HL-60 (cell line): ENCODE results near the gene MCUB.

Experiments used
- GABPA ChIP-seq: IDR thresholded peaks from 2 replicates; pipeline ENCODE4 v1.6.1; 2012; ENCODE audit warnings: low read depth
- POLR2AphosphoS5 ChIP-seq: IDR thresholded peaks from 2 replicates; pipeline ENCODE4 v1.6.1; 2012; ENCODE audit warnings: low read depth
- TF ChIP-seq, protein P1 (sequence below): IDR thresholded peaks from one replicate; pipeline ENCODE4 v1.5.1; 2011; ENCODE audit warnings: low read length, control low read depth, inconsistent platforms; ENCODE audit not compliant: insufficient read depth

DNA sequence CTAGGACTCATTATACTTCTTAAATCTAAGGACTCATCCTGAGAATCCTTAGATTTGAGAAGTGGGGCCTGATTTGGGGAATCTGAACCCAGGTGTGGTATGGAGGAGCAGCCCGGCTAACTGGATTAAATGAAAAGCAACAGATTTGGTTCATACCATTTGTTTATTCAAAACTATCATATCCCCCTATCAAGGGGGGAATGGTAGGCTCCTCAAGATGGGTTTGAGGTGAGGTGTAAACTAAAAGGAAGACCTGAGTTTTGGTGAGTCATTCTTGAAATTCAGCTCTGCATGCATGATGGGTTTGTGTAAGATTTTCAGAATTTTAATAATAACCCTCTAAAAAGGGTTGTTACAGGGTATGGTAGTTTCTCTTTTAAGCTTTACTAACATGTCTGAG, 89.8 kb downstream of the MCUB start:
- TF ChIP-seq POLR2AphosphoS5 (no peak), GABPA (no peak)
- TF ChIP-seq, protein P1, sequence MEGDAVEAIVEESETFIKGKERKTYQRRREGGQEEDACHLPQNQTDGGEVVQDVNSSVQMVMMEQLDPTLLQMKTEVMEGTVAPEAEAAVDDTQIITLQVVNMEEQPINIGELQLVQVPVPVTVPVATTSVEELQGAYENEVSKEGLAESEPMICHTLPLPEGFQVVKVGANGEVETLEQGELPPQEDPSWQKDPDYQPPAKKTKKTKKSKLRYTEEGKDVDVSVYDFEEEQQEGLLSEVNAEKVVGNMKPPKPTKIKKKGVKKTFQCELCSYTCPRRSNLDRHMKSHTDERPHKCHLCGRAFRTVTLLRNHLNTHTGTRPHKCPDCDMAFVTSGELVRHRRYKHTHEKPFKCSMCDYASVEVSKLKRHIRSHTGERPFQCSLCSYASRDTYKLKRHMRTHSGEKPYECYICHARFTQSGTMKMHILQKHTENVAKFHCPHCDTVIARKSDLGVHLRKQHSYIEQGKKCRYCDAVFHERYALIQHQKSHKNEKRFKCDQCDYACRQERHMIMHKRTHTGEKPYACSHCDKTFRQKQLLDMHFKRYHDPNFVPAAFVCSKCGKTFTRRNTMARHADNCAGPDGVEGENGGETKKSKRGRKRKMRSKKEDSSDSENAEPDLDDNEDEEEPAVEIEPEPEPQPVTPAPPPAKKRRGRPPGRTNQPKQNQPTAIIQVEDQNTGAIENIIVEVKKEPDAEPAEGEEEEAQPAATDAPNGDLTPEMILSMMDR = no peak
